ENCODE results near the gene CNIH3.

Gene CNIH3

GRCh38 chr1:224726441-224727182, 110.5 kb downstream of the CNIH3 start:
- no peak for DNase-seq

- DNase-seq = no peak
These were observed 111.5 kb downstream of the CNIH3 start for GRCh38 chr1:224727351-224728289.

GRCh38 chr1:224730540-224730939, 114.4 kb downstream of the CNIH3 start:
- no peak for DNase-seq

GRCh38 chr1:224730965-224731364, 114.8 kb downstream of the CNIH3 start:
- no peak for DNase-seq

GRCh38 chr1:224731633-224732032, 115.5 kb downstream of the CNIH3 start:
- DNase-seq = no peak

- no peak for DNase-seq
These were observed 116.4 kb downstream of the CNIH3 start for GRCh38 chr1:224732377-224733026.

GRCh38 chr1:224733027-224733911, 117.2 kb downstream of the CNIH3 start:
- DNase-seq = no peak

- DNase-seq = no peak
These were observed 118.3 kb downstream of the CNIH3 start for GRCh38 chr1:224734261-224734935.

GRCh38 chr1:224735159-224735558, 119.0 kb downstream of the CNIH3 start:
- DNase-seq = no peak

- DNase-seq = no peak
These were observed 120.7 kb downstream of the CNIH3 start for GRCh38 chr1:224736619-224737352.

GRCh38 chr1:224737353-224737727, 121.2 kb downstream of the CNIH3 start:
- DNase-seq = no peak

- no peak for DNase-seq
These were observed 123.3 kb downstream of the CNIH3 start for GRCh38 chr1:224739303-224739996.

GRCh38 chr1:224739997-224740684, 124.0 kb downstream of the CNIH3 start:
- no peak for DNase-seq

GRCh38 chr1:224740685-224741052, 124.6 kb downstream of the CNIH3 start:
- no peak for DNase-seq

GRCh38 chr1:224742349-224742748, 126.2 kb downstream of the CNIH3 start:
- no peak for DNase-seq

GRCh38 chr1:224743608-224744164, 127.6 kb downstream of the CNIH3 start:
- no peak for DNase-seq

- DNase-seq = no peak
These were observed 128.4 kb downstream of the CNIH3 start for GRCh38 chr1:224744521-224744920.

- DNase-seq = no peak
These were observed 129.3 kb downstream of the CNIH3 start for GRCh38 chr1:224745394-224745793.

GRCh38 chr1:224745924-224746323, 129.8 kb downstream of the CNIH3 start:
- no peak for DNase-seq

Measured in central memory CD4-positive, alpha-beta T cell (primary cell).